ENCODE results near the gene DHRSX. TPM values are rescaled to one million over a fixed set of nuclear protein-coding genes. Genes with fewer than 3 reads are reported as not detected.
A peak's percentile ranks its signal among the peaks of the same experiment; 100 is the strongest.
"Not testable (repeated sequence)": the region's sequence is repeated elsewhere in the genome, so short reads cannot be mapped to it uniquely, and the experiment has no call there.

The DHRSX gene, protein sequence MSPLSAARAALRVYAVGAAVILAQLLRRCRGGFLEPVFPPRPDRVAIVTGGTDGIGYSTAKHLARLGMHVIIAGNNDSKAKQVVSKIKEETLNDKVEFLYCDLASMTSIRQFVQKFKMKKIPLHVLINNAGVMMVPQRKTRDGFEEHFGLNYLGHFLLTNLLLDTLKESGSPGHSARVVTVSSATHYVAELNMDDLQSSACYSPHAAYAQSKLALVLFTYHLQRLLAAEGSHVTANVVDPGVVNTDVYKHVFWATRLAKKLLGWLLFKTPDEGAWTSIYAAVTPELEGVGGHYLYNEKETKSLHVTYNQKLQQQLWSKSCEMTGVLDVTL
- 10 to 100 TPM; 21.3 to 30.0 (median 29.0) TPM for polyA plus RNA-seq (ENCODE audit: insufficient read length in 4 of 4)

DNA sequence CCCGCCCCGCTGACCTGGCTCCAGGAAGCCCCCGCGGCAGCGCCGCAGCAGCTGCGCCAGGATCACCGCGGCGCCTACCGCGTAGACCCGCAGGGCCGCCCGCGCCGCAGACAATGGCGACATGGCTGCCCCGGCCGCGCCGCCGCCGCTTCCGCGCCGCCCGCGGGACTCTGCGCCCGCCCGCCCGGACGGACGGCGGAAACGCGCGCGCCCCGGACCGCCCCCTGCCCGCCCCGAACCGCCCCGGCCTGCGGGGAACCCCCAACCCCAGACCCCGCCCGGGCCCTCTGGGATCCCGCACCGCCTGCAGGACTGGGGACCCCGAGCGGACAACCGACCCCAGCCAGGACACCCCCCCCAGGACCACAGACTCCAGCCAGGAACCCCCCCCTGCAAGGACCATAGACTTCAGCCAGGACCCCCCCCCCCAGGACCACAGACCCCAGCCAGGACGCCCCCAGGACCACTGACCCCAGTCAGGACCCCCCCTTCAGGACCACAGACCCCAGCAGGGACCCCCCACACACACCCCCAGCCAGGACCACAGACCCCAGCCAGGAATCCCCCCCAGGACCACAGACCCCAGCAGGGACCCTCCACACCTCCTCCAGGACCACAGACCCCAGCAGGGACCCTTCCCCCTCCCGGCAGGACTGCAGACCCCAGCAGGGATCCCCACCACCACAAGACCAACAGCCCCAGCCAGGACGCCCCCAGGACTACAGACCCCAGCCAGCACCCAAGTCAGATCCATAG lies at the start of gene DHRSX, which contains the start of gene ZBED1:
Gene DHRSX (minus strand): TSS at position 174 of the 756 bp plus-strand sequence. CDS start 51 bp downstream, at position 123.
Gene ZBED1 (minus strand): TSS at position 174 of the 756 bp plus-strand sequence. CDS start 10,257 bp downstream, outside the sequence.
- DNase-seq (ENCODE audit: low read depth in 4 of 4, low spot score in 3 of 4), result no peak

DNA sequence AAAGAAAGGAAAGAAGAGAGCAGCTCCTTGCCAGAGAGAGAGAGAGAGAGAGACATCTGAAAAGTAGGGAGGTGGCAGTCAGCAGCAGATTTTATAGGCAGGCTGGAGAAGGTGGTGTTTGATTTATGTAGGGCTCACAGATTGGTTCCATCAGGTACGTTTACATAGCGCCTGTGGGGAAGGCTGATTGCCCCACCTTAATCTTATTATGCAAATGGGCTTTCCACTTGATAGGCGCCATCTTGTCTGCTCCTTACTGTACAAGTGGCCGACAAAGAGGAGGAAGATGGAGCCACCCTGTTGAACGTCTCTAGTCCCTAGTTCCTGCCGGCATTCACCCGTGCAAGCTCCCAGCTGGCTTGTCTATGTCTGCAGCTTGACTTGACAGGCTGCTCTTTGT lies 49.1 kb upstream of the DHRSX start:
- no peak for DNase-seq (ENCODE audit: low read depth in 4 of 4, low spot score in 3 of 4)

DNA sequence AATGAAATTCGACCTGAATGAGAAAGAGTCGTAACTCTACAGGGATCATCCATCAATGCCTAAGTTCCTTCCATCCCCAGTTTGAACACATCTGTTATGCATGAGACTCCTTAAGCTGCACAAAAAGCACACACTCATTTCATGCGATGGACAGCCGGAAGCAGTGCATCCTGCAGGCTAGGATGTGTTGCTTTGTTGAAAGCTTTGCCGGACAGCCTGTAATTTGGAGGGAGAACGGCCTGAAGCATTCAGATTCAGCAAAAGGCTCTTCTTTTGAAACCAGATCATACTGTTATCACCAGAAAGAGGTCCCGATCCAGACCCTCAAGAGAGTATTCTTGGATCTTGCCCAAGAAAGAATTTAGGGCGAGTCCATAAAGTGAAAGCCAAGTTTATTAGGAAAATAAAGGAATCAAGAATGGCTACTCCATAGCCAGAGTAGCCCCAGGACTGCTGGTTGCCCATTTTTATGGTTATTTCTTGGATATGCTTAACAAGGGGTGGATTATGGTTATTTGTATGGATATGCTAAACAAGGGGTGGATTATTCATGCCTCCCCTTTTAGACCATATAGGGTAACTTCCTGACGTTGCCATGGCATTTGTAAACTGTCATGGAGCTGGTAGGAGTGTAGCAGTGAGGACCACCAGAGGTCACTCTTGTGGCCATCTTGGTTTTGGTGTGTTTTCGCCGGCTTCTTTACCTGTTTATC lies 48.1 kb upstream of the DHRSX start:
- DNase-seq (ENCODE audit: low read depth in 4 of 4, low spot score in 3 of 4), result peak in 1 of 4 donors; percentile 5

DNA sequence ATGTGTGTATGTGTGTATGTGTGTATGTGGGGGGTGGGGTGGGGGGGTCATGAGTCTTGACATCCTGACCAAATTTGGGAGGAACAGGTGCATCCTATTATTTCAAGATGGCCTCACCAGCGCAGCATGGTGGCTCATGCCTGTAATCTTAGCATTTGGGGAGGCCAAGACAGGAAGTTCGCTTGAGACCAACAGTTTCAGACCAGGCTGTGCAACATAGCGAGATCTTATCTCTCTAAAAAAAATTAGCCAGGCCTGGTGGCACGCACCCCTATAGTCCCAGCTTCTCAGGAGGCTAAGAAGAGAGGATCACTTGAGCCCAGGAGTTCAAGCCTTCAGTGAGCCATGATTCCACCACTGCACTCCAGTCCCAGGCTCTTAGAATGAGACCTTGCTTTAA lies 47.0 kb upstream of the DHRSX start:
- DNase-seq (ENCODE audit: low read depth in 4 of 4, low spot score in 3 of 4), result no peak

DNA sequence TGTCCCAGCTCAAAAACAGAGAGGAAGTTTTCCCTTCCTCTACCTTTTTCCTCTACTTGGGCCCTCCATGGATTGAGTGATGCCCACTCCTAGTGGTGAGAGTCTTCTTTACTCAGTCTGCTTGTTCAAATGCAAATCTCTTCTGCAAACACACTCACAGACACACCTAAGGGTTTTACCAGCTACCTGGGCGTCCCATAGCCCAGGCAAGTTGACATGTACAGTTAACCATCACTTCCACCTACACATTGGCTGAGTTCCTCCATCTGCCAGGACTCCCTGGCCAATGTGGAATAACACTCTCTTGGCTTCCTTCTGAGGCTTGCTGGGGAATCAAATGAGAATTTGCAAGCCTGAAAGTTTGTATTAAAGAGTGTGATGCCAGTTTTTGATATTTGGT lies 45.7 kb upstream of the DHRSX start:
- no peak for DNase-seq (ENCODE audit: low read depth in 4 of 4, low spot score in 3 of 4)

DNA sequence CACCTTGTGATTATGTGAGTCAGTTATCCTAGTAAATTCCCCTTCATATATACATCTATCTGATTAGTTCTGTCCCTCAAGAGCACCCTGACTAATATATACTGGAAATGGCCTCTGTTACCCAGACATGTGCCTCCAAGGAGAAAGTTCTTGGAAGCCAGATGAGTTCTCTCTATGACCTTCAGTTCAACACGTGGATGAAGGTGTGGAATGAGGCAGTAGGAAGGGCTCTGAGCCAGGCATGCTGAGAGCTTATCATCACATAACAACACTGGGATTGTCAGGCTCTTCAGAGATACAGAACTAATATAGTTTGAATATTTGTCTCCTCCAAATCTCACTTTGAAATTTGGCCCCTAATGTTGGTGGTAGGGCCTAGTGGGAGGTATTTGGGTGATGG lies 44.4 kb upstream of the DHRSX start:
- DNase-seq (ENCODE audit: low read depth in 4 of 4, low spot score in 3 of 4), result no peak

DNA sequence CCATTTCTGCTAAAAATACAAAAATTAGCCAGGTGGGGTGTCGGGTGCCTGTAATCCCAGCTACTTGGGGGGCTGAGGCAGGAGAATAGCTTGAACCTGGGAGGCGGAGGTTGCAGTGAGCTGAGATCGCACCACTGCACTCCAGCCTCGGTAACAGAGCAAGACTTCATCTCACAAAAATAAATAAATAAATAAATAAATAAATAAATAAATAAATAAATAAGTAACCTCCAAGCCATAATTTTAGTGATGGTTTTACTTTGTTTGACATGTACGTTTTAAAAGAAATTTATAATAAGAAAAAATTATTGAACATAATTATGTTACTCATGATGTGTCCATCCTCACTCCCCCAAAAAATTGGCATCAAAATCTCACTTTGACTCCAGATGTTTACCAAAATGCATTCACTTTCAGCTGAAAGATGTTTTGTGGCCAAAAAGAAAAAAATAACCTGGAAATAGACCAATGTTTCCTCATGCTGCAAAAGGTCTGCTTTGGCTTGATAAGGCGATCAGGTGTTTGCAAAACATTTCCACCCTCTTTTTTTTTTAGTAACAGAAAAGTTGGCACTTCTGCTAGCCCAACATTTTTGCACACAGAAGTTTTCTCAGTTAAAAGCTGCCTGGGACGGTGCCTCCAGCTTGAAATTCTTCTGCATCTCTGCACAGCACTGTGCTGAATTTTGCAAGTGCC lies 42.2 kb upstream of the DHRSX start:
- no peak for DNase-seq (ENCODE audit: low read depth in 4 of 4, low spot score in 3 of 4)

DNA sequence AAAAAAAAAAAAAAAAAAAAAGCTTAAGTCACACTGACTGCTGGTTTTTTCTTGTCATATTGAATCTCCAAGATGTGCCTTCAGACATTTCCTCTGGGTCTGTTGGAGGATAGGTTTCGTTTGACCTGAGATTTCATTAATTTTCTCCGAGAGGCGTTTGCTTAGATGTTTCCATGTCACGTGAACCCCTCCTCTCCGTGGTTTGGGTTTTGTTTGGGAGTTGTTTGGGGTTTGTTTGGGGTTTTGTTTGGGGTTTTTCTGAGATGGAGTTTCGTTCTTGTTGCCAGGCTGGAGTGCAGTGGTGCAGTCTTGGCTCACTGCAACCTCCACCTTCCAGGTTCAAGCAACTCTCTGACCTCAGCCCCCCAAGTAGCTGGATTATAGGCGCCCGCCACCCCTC lies 40.8 kb upstream of the DHRSX start:
- no peak for DNase-seq (ENCODE audit: low read depth in 4 of 4, low spot score in 3 of 4)

DNA sequence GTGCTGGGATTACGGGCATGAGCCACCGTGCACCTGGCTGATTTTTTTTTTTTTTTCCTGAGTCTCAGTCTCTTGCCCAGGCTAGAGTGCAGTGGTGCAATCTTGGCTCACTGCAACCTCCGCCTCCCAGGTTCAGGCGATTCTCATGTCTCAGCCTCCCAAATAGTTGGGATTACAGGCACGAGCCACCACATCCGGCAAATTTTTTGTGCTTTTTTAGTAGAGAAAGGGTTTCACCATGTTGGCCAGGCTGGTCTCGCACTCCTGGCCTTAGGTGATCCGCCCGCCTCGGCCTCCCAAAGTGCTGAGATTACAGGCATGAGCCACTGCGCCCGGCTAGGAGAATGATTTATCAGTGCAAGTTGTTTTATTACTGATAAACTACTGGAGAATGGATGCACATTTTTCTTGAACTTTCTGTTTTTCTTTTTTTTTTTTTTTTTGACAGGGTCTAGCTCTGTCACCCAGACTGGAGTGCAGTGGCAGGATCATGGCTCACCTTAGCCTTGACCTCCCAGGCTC lies 39.7 kb upstream of the DHRSX start:
- DNase-seq (ENCODE audit: low read depth in 4 of 4, low spot score in 3 of 4), result no peak

DNA sequence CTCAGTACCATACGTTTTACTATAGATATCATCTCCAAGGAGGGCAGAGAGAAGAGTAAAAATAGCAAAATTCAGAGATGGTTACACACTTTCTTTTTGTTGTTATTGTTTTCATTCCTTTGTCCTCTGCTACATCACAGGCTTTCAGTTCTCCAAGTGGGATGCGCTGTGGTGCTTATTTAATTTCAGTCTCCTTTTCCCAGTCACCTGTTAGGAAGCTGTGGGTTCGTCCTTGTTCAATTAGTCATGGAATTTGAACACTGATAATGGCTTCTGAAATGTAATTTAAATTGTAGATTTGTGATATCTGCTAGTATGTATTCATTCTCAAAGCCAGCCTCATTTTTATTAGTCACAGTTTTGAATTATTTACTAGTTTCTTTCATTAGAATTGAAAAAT lies 38.8 kb upstream of the DHRSX start:
- DNase-seq (ENCODE audit: low read depth in 4 of 4, low spot score in 3 of 4), result no peak

DNA sequence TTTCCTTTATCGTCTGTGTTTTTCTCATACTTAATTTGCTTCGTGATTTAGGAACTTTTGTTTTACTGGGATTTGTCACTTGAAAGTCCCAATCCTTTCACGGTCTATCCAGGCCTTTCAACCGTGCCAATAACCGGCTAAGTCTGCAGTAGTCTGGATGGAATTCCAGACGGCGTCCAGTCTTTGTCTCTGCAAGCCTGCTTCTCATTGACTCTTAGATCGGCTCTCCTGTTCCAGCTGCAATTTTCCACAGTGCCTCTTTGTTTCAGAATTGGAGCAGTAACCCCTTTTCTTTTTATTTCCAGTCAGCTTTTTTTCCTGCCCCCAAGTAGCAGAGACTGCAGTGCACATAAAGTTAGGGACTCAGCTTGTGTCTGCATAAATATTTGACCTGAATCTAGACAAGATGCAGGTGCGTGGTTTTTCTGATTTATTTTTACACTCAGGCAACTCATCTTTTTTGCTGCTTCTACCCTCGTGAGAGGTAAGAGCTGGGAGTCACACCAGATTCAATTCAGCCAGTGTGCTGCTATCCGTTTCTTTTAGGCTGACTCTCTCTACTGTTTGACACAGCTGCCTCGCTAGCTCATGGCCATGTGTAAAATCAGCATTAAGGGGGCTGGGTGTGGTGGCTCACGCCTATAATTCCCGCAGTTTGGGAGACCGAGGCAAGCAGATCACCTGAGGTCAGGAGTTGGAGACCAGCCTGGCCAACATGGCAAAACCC lies 37.4 kb upstream of the DHRSX start:
- no peak for DNase-seq (ENCODE audit: low read depth in 4 of 4, low spot score in 3 of 4)

DNA sequence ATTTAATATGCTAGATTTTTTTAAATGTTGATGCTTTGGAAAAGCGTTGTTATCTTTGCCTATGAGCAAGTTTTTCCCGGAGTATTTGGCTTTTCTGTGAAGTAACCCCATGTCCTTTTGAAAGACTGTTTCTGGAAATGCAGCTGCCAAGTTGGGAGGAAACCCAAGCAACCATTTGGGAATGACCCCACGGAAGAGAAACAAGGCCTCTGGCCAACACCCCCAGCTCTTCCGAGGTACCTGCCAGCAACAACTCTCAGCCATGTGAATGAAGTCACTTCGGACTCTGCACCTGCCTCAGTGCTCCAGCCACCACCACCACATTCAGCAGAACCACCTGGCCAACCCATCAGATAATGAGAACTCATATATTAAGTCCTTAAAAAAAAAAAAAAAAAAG lies 36.2 kb upstream of the DHRSX start:
- no peak for DNase-seq (ENCODE audit: low read depth in 4 of 4, low spot score in 3 of 4)

DNA sequence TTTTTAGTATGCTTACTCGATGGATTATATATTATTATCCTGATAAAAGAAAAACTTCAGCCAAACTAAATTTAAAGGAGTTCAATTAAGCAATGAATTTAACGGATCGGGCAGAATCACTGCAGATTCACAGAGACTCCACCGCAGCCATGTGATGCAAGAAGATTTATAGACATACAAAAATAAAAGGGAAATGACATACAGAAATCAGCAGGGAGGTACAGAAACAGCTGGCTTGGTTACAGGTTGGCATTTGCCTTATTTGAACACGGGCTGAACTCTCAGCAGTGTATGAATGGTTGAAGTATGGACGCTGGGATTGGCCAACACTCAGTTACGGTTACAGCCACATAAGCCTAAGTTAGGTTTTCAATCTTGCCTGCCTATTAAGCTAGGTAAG lies 35.4 kb upstream of the DHRSX start:
- no peak for DNase-seq (ENCODE audit: low read depth in 4 of 4, low spot score in 3 of 4)

DNA sequence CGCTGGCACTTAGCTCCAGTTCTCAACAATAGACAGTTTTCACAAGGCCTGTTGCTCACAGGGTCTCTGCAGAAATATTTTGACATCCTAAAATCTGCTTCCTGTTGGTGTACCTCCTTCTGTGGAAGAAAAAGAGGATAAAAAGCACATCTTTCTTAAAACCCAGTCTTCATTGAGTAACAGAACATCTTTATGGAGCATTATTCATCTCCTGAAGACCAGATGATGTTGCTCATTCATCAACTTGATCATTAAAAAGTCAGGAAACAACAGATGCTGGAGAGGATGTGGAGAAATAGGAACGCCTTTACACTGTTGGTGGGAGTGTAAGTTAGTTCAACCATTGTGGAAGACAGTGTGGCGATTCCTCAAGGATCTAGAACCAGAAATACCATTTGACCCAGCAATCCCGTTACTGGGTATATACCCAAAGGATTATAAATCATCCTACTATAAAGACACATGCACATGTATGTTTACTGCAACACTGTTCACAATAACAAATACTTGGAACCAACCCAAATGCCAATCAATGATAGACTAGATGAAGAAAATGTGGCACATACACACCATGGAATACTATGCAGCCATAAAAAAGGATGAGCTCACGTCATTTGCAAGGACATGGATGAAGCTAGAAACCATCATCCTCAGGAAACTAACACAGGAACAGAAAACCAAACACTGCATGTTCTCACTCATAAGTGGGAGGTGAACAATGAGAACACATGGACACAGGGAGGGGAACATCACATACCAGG lies 33.7 kb upstream of the DHRSX start:
- DNase-seq (ENCODE audit: low read depth in 4 of 4, low spot score in 3 of 4), result not testable (repeated sequence)

DNA sequence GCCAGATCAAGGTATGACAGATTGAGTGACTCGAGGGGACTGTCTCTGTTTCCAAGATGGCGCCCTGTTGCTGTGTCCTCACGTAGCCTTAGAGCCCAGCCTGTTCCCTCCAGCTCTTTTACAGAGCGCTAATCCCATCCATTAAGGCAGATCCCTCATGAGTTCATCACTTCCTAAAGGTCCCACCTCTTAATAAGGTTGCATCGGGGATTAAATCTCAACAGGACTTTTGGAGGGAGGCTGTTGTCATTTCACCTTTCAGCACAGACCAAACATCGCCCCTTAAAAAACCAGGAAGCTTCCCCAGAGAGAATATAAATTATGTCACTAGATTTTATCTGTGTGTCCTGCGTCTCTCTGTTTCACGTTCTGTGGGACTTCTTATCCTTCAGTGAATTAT lies 32.6 kb upstream of the DHRSX start:
- no peak for DNase-seq (ENCODE audit: low read depth in 4 of 4, low spot score in 3 of 4)

DNA sequence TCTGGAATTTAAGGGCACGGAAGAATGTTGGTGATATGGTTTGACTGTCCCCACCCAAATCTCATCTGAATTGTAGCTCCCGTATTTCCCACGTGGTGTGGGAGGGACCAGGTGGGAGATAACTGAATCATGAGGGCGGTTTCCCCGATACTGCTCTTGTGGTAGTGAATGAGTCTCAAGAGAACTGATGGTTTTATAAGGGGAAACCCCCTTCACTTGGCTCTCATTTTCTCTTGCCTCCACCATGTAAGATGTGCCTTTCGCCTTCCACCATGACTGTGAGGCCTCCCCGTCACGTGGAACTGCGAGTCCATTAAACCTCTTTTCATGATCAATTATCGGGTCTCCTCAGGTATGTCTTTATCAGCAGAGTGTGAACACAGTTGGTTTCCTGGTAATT lies 25.6 kb upstream of the DHRSX start:
- DNase-seq (ENCODE audit: low read depth in 4 of 4, low spot score in 3 of 4), result no peak

DNA sequence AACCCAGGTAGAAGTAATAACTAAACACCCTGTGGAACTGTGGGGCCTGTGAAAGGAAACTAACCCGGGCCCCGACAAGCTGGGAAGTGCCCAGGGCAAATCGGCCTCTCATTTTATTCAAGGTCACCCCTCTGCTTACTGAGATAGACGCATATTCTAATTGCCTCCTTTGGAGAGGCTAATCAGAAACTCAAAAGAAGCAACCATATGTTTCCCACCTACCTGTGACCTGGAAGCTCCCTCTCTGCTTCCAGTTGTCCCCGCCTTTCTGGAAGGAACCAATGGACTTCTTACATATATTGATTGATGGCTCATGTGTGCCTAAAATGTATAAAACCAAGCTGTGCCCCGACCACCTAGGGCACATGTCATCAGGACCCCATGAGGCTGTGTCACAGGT lies 23.1 kb upstream of the DHRSX start:
- no peak for DNase-seq (ENCODE audit: low read depth in 4 of 4, low spot score in 3 of 4)

DNA sequence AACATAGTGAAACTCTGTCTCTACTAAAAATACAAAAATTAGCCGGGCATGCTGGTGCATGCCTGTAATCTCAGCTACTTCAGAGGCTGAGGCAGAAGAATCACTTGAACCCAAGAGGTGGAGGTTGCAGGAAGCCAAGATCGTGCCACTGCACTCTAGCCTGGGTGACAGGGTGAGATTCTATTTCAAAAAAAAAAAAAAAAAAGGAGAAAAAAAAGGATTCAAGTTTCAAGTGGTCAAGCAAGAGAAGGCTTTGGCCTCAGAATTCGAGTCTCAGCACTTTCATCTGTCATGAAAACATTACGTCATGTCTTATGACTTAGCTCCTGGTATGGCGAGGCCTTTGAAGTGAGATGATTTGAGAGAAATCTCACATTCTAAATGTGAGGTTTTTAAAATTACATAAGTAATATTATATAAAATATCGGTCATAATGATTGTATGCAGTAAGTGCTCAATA lies 21.2 kb upstream of the DHRSX start:
- no peak for DNase-seq (ENCODE audit: low read depth in 4 of 4, low spot score in 3 of 4)
